ENCODE results near the gene TNFSF11. TPM values are rescaled to one million over a fixed set of nuclear protein-coding genes. Genes with fewer than 3 reads are reported as not detected.
A peak's percentile ranks its signal among the peaks of the same experiment; 100 is the strongest.

TNFSF11 gene
- total and polyA plus RNA-seq, 2 donors from 2014 or later, result 0.22 TPM; not detected in 1

DNA sequence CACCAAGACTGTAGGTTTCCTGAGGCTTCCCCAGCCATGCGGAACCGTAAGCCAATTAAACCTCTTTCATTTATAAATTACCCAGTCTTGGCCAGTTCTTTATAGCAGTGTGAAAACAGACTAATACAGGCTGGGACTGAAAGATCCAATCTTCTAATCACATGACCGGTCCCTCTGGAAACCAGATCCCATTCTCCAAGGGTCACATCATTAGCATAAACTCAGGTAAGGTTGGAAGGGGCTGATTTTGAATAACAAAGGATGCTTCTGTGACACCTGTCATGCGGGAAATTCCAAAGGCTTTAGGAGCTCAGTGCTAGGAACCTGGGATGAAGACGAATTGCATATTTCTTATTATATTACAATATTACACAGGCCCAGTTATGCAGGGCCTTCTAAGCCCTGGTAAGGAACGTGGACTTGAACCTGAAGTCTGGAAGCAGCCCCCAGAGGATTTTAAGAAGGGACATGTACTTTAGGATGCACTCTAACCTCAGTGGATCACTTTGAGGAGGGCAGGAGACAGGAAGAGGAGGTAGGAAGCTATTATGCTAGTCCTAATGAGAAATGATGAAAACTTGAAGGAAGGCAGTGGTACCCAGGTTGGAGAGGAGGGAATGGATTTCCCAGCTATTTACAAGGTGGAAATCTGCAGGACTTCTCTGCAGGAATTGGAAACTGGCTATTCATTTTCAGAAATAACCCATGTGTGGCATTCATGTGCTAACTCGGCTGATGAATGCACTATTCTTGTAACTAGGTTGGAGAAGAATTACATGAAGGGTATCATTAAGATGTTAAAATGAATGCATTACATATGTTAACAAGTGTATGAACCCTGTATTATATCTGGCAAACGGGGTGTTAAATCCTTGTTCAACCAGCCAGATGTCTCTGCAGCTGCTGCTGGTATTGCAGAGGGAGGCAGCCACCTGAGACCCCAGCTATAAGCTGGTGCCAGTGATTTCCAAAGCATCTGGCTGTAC lies 19.3 kb downstream of the TNFSF11 start:
- intact Hi-C loops (cut with DNase I), result no loop called here
- H3K9me3 ChIP-seq (ENCODE audit: control insufficient read depth in 2 of 3, insufficient read depth in 1 of 3, low read length in 3 of 3), result no peaks in the 10 kb centered on the region

DNA sequence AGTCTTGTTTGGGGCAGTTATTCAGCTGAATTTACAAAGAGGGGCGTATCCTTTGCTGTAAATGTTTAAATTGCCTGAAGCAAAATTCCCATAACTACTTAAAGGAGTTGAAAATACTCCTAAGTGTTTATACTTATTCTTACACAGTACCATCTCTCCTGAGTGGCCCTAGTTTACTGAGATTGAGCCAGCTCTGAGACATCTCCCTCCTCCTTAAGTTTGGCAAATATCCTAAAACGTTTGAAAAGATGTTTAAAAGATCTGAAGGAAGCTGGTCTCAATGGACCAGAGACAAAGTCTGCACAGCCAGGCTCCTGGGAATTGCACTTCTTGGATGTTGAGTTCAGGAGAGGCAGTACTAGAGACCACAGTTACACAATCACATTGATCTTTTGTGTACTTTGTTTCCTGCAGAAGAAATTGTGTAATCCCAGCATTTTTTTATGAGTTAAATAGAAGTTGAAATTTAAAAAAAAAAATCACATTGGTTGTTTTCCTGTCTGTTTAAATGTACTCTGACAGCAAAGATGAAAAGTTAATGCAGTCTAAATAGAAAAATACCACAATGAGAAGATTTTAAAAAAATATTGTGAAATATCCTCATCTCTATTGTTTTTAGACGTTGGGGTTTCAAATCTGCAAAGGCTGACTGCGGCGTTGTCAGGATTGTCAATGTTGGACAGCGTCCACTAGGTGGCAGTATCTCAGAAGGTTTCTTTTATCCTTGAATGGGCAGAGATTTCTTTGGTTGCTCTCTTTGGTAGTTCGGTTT lies 20.7 kb downstream of the TNFSF11 start:
- Histone ChIP-seq H3K4me1 (ENCODE audit: control insufficient read depth in 2 of 3, insufficient read depth in 2 of 3, low read depth in 1 of 3, low read length in 3 of 3) (no peaks in the 10 kb centered on the region), H3K4me3 (ENCODE audit: low read length in 3 of 3) (no peak overlapping the region), H3K27me3 (ENCODE audit: control insufficient read depth, insufficient read depth, low read length) (no peaks in the 10 kb centered on the region), H3K9me3 (ENCODE audit: control insufficient read depth in 2 of 3, insufficient read depth in 1 of 3, low read length in 3 of 3) (no peaks in the 10 kb centered on the region), H3K36me3 (ENCODE audit: control insufficient read depth in 2 of 3, insufficient read depth in 3 of 3, low read length in 3 of 3) (no peaks in the 10 kb centered on the region), H3K9ac (ENCODE audit: low read length in 3 of 3) (no peak overlapping the region), H3K27ac (ENCODE audit: low read depth in 2 of 2, low read length in 2 of 2) (no peak overlapping the region)
- FAIRE-seq (peak; percentile 98), DNase-seq (peak in 4 of 5 donors; percentile 43 to 85 (median 67))
- TF ChIP-seq, protein P1, sequence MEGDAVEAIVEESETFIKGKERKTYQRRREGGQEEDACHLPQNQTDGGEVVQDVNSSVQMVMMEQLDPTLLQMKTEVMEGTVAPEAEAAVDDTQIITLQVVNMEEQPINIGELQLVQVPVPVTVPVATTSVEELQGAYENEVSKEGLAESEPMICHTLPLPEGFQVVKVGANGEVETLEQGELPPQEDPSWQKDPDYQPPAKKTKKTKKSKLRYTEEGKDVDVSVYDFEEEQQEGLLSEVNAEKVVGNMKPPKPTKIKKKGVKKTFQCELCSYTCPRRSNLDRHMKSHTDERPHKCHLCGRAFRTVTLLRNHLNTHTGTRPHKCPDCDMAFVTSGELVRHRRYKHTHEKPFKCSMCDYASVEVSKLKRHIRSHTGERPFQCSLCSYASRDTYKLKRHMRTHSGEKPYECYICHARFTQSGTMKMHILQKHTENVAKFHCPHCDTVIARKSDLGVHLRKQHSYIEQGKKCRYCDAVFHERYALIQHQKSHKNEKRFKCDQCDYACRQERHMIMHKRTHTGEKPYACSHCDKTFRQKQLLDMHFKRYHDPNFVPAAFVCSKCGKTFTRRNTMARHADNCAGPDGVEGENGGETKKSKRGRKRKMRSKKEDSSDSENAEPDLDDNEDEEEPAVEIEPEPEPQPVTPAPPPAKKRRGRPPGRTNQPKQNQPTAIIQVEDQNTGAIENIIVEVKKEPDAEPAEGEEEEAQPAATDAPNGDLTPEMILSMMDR (IDR thresholded peaks at IDR 0.05; ENCODE audit: borderline replicate concordance, extremely low read depth, insufficient read depth), result peak; percentile 78
- intact Hi-C loops (cut with DNase I), result no loop called here

More for the DNA sequence above, 19.3 kb downstream of the TNFSF11 start:
- DNase-seq, result no peak
- Histone ChIP-seq H3K27me3 (ENCODE audit: control insufficient read depth, insufficient read depth, low read length) (no peaks in the 10 kb centered on the region), H3K27ac (ENCODE audit: low read depth in 2 of 2, low read length in 2 of 2) (no peak overlapping the region), H3K4me3 (ENCODE audit: low read length in 3 of 3) (no peak overlapping the region), H3K36me3 (ENCODE audit: control insufficient read depth in 2 of 3, insufficient read depth in 3 of 3, low read length in 3 of 3) (no peaks in the 10 kb centered on the region), H3K4me1 (ENCODE audit: control insufficient read depth in 2 of 3, insufficient read depth in 2 of 3, low read depth in 1 of 3, low read length in 3 of 3) (no peaks in the 10 kb centered on the region), H3K9ac (ENCODE audit: low read length in 3 of 3) (no peak overlapping the region)
- FAIRE-seq, result no peak
- TF ChIP-seq, protein P1 (IDR thresholded peaks at IDR 0.05; ENCODE audit: borderline replicate concordance, extremely low read depth, insufficient read depth), result no peak

DNA sequence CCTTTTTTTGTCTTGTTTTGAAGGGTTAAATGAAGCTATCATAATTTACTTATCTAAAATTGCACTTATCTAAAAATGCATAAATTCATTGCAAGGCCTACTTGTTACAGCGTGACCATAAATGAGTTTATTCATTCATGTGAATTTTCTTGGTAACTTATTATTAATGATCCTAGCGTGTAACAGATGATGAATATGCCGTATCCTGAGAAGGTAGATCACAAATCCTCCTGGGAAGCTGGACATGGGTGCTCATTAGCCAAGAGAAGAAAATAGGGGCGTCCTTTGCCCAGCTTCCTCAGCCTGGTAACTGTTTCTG lies 21.3 kb downstream of the TNFSF11 start:
- no peak overlapping the region for H3K27ac ChIP-seq (ENCODE audit: low read depth in 2 of 2, low read length in 2 of 2)
- no peaks in the 10 kb centered on the region for H3K36me3 ChIP-seq (ENCODE audit: control insufficient read depth in 2 of 3, insufficient read depth in 3 of 3, low read length in 3 of 3)
- TF ChIP-seq, protein P1 (IDR thresholded peaks at IDR 0.05; ENCODE audit: borderline replicate concordance, extremely low read depth, insufficient read depth), result no peak
- H3K4me3 ChIP-seq (ENCODE audit: low read length in 3 of 3), result no peak overlapping the region
- FAIRE-seq, result no peak
- intact Hi-C loops (cut with DNase I), result no loop called here
- H3K4me1 ChIP-seq (ENCODE audit: control insufficient read depth in 2 of 3, insufficient read depth in 2 of 3, low read depth in 1 of 3, low read length in 3 of 3), result no peaks in the 10 kb centered on the region
- no peak overlapping the region for H3K9ac ChIP-seq (ENCODE audit: low read length in 3 of 3)
- no peak for DNase-seq
- no peaks in the 10 kb centered on the region for H3K27me3 ChIP-seq (ENCODE audit: control insufficient read depth, insufficient read depth, low read length)
- H3K9me3 ChIP-seq (ENCODE audit: control insufficient read depth in 2 of 3, insufficient read depth in 1 of 3, low read length in 3 of 3), result no peaks in the 10 kb centered on the region

Measured in kidney (tissue), 14 donors.